Neural cell (in vitro differentiated cells): ENCODE data around the gene PRR15L. TPM values are rescaled to one million over a fixed set of nuclear protein-coding genes. Genes with fewer than 3 reads are reported as not detected.

Experiments
- H2AFZ ChIP-seq: fragments of 200-600, 300-800 bp; sonication (generic), shearing (Covaris generic); 2 replicates; pipeline ENCODE4 v1.6.0; 2014; ENCODE audit warnings: low read depth, mild to moderate bottlenecking, antibody characterized with exemption, low read length, moderate library complexity
- H3F3A ChIP-seq: fragments of 200-600 bp; shearing (Covaris generic); 2 replicates; pipeline ENCODE4 v1.6.1; 2016; ENCODE audit warnings: mild to moderate bottlenecking, moderate library complexity, mixed read lengths, antibody characterized with exemption, low read length; ENCODE audit not compliant: insufficient read depth, poor library complexity, severe bottlenecking
- H3K27ac ChIP-seq: fragments of 200-600, 300-800 bp; sonication (generic), shearing (Covaris generic); 2 replicates; pipeline ENCODE4 v1.5.1; 2014; ENCODE audit warnings: mild to moderate bottlenecking, low read length, moderate library complexity
- H3K27me3 ChIP-seq: fragments of 300-800, 200-600 bp; sonication (generic), shearing (Covaris generic); 2 replicates; pipeline ENCODE4 v1.6.0; 2014; ENCODE audit warnings: mild to moderate bottlenecking, low read depth, low read length, moderate library complexity; ENCODE audit not compliant: insufficient read depth
- H3K36me3 ChIP-seq: fragments of 300-800, 200-600 bp; sonication (generic), shearing (Covaris generic); 2 replicates; pipeline ENCODE4 v1.5.1; 2014; ENCODE audit warnings: mild to moderate bottlenecking, antibody characterized with exemption, low read length, moderate library complexity; ENCODE audit not compliant: insufficient read depth
- H3K4me2 ChIP-seq: fragments of 300-800, 200-600 bp; sonication (generic), shearing (Covaris generic); 2 replicates; pipeline ENCODE4 v1.6.0; 2014; ENCODE audit warnings: mild to moderate bottlenecking, low read length
- H3K4me3 ChIP-seq: fragments of 300-800, 200-600 bp; sonication (generic), shearing (Covaris generic); 2 replicates; pipeline ENCODE4 v1.5.1; 2014; ENCODE audit warnings: mild to moderate bottlenecking, low read length, moderate library complexity
- H3K79me2 ChIP-seq: fragments of 200-600 bp; shearing (Covaris generic); replicated peaks from 2 replicates; pipeline ENCODE4 v1.6.0; 2014; ENCODE audit warnings: mild to moderate bottlenecking, low read length, moderate library complexity; ENCODE audit not compliant: insufficient read depth
- H3K9ac ChIP-seq: fragments of 300-800, 200-600 bp; sonication (generic), shearing (Covaris generic); 2 replicates; pipeline ENCODE4 v1.6.1; 2016; ENCODE audit warnings: mild to moderate bottlenecking, low read length, mixed read lengths
- H3K9me2 ChIP-seq: fragments of 200-600 bp; shearing (Covaris generic); 2 replicates; pipeline ENCODE4 v1.6.1; 2016; ENCODE audit warnings: mild to moderate bottlenecking, low read length, mixed read lengths; ENCODE audit not compliant: insufficient read depth
- H3K9me3 ChIP-seq: fragments of 200-600, 300-800 bp; sonication (generic), shearing (Covaris generic); 2 replicates; pipeline ENCODE4 v1.6.1; 2016; ENCODE audit warnings: mild to moderate bottlenecking, mixed run types, low read length, moderate library complexity, mixed read lengths
- H4K20me1 ChIP-seq: fragments of 200-600 bp; shearing (Covaris generic); 2 replicates; pipeline ENCODE4 v1.6.1; 2016; ENCODE audit warnings: mild to moderate bottlenecking, mixed run types; ENCODE audit not compliant: insufficient read depth
- EP300 ChIP-seq: fragments of 450-650 bp; conservative IDR thresholded peaks from 2 replicates; pipeline ENCODE4 v1.6.1; 2014; ENCODE audit warnings: antibody characterized with exemption, mild to moderate bottlenecking, moderate library complexity; ENCODE audit not compliant: poor library complexity, severe bottlenecking
- EZH2 ChIP-seq: fragments of 200-600, 300-800 bp; shearing (Covaris generic), sonication (generic); IDR thresholded peaks from 2 replicates; pipeline ENCODE4 v1.6.1; 2014; ENCODE audit warnings: antibody characterized with exemption, low read length, borderline replicate concordance, mild to moderate bottlenecking; ENCODE audit not compliant: insufficient read depth, poor library complexity, severe bottlenecking
- MXI1 ChIP-seq: fragments of 450-650 bp; conservative IDR thresholded peaks from 2 replicates; pipeline ENCODE4 v1.6.1; 2014; ENCODE audit warnings: antibody characterized with exemption, mild to moderate bottlenecking; ENCODE audit not compliant: poor library complexity, severe bottlenecking
- POLR2AphosphoS5 ChIP-seq: IDR thresholded peaks from 2 replicates; pipeline ENCODE4 v1.6.1; 2012
- RAD21 ChIP-seq: fragments of 450-650 bp; conservative IDR thresholded peaks from 2 replicates; pipeline ENCODE4 v1.6.1; 2014; ENCODE audit warnings: antibody characterized with exemption, mild to moderate bottlenecking, moderate library complexity
- REST ChIP-seq: IDR thresholded peaks from 2 replicates; pipeline ENCODE4 v1.6.1; 2012; ENCODE audit warnings: borderline replicate concordance
- SMC3 ChIP-seq: fragments of 450-650 bp; conservative IDR thresholded peaks from 2 replicates; pipeline ENCODE4 v1.6.1; 2014; ENCODE audit warnings: antibody characterized with exemption, mild to moderate bottlenecking, moderate library complexity; ENCODE audit not compliant: poor library complexity
- TAF1 ChIP-seq: IDR thresholded peaks from 2 replicates; pipeline ENCODE4 v1.6.1; 2012; ENCODE audit warnings: low read depth
- polyA plus RNA-seq: library from polyadenylated mRNA; depleted of rRNA; stranded (reverse); fragments of >200 nt; gene quantifications from 2 replicates; pipeline ENCODE4 v1.2.3, GENCODE V29; 2014
- TF ChIP-seq, protein P1 (sequence below): fragments of 450-650 bp; IDR thresholded peaks from 2 replicates; pipeline ENCODE4 v1.5.1; 2014; ENCODE audit warnings: antibody characterized with exemption, mild to moderate bottlenecking, moderate library complexity; ENCODE audit not compliant: poor library complexity, severe bottlenecking

The PRR15L gene
- polyA plus RNA-seq, 1 donor from 2014 or later = not detected

DNA sequence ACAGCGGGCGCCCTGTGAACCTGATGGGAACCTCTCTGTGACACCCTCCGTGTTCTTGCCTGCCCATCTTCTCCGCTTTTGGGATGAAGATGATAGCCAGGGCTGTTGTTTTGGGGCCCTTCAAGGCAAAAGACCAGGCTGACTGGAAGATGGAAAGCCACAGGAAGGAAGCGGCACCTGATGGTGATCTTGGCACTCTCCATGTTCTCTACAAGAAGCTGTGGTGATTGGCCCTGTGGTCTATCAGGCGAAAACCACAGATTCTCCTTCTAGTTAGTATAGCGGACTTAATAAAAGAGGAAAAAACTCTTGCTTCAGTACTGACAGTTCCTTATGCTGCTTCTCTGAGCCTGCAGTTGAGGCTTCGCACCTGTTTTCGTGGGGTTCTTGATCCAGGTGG, 23.8 kb upstream of the PRR15L start:
- H3K27ac ChIP-seq = peak overlapping the region; percentile 45
- peaks cover 4% of the 10 kb centered on the region for H3K36me3 ChIP-seq
- no peak overlapping the region for H2AFZ ChIP-seq
- no peak overlapping the region for H3K4me3 ChIP-seq
- no peaks in the 10 kb centered on the region for H3K27me3 ChIP-seq
- H3K9me2 ChIP-seq = no peaks in the 10 kb centered on the region
- no peak for TF ChIP-seq RAD21
- no peaks in the 10 kb centered on the region for H3F3A ChIP-seq
- H4K20me1 ChIP-seq = no peaks in the 10 kb centered on the region
- no peak overlapping the region for H3K9ac ChIP-seq
- no peaks in the 10 kb centered on the region for H3K79me2 ChIP-seq
- no peaks in the 10 kb centered on the region for H3K9me3 ChIP-seq
- no peak overlapping the region for H3K4me2 ChIP-seq

DNA sequence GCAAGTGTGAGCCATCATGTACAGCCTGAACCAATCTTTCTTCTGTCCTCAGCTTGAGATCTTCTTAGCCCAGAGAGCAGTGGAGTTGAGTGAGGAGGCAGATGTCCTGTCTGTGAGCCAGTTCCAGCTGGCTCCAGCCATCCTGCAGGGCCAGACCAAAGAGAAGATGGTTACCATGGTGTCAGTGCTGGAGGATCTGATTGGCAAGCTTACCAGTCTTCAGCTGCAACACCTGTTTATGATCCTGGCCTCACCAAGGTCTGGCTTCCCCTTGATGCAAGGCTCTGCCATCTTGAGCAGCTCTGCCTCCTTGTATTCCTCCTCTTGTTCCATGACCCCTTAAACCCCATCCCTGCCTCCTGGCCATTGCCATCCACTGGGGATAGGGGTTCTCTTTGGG, 22.9 kb upstream of the PRR15L start:
- Histone ChIP-seq H3K79me2 (no peaks in the 10 kb centered on the region), H3K4me3 (no peak overlapping the region), H3K4me2 (no peak overlapping the region), H3F3A (no peaks in the 10 kb centered on the region), H3K27me3 (no peaks in the 10 kb centered on the region), H3K9ac (no peak overlapping the region), H3K9me2 (no peaks in the 10 kb centered on the region), H2AFZ (no peak overlapping the region), H3K27ac (no peak overlapping the region), H3K36me3 (peaks cover 4% of the 10 kb centered on the region), H4K20me1 (no peaks in the 10 kb centered on the region), H3K9me3 (no peaks in the 10 kb centered on the region)
- TF ChIP-seq, protein P1, sequence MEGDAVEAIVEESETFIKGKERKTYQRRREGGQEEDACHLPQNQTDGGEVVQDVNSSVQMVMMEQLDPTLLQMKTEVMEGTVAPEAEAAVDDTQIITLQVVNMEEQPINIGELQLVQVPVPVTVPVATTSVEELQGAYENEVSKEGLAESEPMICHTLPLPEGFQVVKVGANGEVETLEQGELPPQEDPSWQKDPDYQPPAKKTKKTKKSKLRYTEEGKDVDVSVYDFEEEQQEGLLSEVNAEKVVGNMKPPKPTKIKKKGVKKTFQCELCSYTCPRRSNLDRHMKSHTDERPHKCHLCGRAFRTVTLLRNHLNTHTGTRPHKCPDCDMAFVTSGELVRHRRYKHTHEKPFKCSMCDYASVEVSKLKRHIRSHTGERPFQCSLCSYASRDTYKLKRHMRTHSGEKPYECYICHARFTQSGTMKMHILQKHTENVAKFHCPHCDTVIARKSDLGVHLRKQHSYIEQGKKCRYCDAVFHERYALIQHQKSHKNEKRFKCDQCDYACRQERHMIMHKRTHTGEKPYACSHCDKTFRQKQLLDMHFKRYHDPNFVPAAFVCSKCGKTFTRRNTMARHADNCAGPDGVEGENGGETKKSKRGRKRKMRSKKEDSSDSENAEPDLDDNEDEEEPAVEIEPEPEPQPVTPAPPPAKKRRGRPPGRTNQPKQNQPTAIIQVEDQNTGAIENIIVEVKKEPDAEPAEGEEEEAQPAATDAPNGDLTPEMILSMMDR = no peak
- TF ChIP-seq EZH2 (no peak), REST (no peak), RAD21 (no peak), MXI1 (no peak), TAF1 (no peak), EP300 (no peak), SMC3 (no peak), POLR2AphosphoS5 (no peak)

DNA sequence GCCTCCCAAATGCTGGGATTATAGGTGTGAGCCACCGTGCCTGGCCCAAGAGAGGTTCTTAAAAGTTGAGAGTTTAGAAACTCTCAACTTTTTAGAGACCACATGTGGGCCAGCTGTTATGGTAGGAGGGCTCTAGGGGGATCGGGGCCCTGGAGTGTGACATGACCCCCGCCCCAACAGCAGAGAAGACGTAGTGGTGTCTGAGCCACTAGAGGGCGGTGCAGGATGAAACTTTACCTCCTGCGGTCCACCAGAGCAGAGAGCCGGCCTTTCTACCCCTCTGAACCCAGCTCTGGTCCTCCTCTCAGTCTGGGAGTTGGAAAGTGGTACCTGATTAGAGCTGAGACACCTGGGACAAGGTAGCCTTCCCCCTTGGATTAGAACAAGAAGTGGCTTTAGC, 20.6 kb upstream of the PRR15L start:
- Histone ChIP-seq H3K4me3 (no peak overlapping the region), H3K9me3 (no peaks in the 10 kb centered on the region), H4K20me1 (no peaks in the 10 kb centered on the region), H3K9me2 (no peaks in the 10 kb centered on the region), H3K27ac (no peak overlapping the region), H2AFZ (no peak overlapping the region), H3K27me3 (no peaks in the 10 kb centered on the region), H3K9ac (no peak overlapping the region), H3K79me2 (no peaks in the 10 kb centered on the region), H3F3A (no peaks in the 10 kb centered on the region), H3K36me3 (peaks cover 4% of the 10 kb centered on the region), H3K4me2 (no peak overlapping the region)
- TF ChIP-seq MXI1 = no peak
- peak; percentile 100 for TF ChIP-seq SMC3
- TF ChIP-seq, protein P1 = peak; percentile 94
- TF ChIP-seq TAF1 = no peak
- peak; percentile 98 for TF ChIP-seq RAD21
- no peak for TF ChIP-seq EZH2
